GM12872 (cell line): ENCODE results near the gene RSPH1.

Experiments used
- TF ChIP-seq, protein P1 (sequence below): IDR thresholded peaks from 3 replicates; pipeline ENCODE4 v1.5.1; 2011; ENCODE audit warnings: low read depth, mild to moderate bottlenecking, low read length, moderate library complexity; ENCODE audit not compliant: insufficient read depth

Gene RSPH1

DNA sequence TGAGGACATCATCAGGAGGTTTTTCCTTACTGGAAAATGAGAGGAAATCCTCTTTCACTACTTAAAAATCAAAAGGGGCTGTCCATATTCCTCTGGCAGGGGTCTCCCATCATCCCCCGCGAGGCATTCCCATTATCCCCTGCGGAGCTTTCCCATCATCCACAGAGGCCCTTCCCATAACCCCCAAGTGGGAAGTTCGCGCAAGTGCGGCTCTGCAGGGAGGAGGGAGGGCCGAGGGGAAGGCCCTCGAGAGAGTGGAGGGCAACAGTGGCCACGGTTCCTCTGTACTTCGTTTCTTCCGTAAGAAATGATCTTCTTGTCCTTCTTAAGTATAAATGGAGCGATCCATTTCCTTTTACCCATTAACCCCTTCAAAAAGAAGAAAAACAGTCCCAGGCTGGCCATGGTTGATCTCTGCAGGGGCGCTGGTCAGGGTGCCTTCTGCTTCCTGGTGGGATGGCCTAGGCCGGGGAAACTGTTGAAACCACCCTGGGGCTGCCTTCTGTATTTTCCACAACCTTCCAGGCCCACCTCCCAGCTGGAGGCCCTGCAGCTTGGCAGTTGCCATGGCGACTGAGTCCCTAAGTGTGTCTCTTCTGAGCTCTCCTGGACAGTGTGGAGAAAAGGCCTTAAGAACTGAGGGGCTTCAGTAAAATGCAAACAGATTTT is 3.6 kb upstream of the RSPH1 start:
- TF ChIP-seq, protein P1, sequence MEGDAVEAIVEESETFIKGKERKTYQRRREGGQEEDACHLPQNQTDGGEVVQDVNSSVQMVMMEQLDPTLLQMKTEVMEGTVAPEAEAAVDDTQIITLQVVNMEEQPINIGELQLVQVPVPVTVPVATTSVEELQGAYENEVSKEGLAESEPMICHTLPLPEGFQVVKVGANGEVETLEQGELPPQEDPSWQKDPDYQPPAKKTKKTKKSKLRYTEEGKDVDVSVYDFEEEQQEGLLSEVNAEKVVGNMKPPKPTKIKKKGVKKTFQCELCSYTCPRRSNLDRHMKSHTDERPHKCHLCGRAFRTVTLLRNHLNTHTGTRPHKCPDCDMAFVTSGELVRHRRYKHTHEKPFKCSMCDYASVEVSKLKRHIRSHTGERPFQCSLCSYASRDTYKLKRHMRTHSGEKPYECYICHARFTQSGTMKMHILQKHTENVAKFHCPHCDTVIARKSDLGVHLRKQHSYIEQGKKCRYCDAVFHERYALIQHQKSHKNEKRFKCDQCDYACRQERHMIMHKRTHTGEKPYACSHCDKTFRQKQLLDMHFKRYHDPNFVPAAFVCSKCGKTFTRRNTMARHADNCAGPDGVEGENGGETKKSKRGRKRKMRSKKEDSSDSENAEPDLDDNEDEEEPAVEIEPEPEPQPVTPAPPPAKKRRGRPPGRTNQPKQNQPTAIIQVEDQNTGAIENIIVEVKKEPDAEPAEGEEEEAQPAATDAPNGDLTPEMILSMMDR = no peak

DNA sequence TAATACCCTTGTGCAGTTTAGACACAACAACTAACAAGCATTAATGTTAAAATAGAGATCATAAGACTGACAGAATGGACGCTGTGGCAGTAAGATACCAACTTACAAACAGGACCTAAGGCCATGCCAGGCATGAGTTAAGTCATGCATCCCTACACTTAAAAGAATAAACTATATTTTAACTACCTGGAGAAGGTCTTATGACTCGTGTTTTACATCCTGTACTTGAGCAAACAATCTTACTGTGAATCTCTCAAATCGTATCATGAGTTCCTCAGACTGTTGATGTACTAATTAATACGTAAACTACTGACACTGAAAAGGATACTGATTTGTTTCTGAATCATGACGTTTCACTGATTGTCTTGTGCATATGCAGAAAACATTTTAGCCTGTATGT is 2.0 kb upstream of the RSPH1 start:
- TF ChIP-seq, protein P1 = no peak

- TF ChIP-seq, protein P1 = no peak
Measured at GRCh38 chr21:42496839-42497202, 797 bp upstream of the RSPH1 start.

DNA sequence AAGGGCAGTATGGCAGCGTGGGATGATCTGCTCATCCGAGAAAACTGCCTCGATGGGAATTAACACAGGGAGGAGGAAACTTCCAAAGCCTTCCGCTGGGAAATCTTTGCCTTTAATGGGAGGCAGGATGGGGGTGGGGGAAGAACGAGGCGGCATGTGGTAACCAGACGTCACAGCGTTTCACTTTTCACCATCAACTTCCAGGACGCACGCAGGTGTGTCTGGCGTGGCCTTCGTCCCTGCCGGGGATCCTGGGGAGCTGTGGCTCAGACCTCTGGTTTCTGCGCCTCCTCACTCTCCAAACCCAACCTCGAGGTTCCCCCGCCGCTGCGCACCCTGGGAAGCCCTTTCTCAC is 282 bp downstream of the RSPH1 start:
- TF ChIP-seq, protein P1 = no peak

DNA sequence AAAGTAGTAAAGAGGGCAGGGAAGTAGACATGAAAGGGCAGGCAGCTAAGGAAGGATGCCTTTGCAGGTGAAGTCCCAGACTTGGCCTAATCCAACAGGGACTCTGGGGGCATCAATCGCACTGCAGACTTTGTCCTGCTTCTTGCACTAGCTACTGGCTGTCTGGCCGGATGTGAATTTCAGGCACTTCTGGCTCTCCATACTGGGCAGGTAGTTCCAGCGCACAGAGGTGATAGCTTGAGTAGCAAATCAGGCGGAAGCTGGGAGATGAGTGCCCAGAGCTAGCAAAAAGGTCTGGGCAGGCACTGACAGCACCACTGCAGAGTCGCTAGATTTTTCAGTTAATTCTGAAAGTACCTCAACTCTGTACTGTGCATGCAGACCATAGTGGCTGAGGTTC is 997 bp downstream of the RSPH1 start:
- TF ChIP-seq, protein P1 = no peak

DNA sequence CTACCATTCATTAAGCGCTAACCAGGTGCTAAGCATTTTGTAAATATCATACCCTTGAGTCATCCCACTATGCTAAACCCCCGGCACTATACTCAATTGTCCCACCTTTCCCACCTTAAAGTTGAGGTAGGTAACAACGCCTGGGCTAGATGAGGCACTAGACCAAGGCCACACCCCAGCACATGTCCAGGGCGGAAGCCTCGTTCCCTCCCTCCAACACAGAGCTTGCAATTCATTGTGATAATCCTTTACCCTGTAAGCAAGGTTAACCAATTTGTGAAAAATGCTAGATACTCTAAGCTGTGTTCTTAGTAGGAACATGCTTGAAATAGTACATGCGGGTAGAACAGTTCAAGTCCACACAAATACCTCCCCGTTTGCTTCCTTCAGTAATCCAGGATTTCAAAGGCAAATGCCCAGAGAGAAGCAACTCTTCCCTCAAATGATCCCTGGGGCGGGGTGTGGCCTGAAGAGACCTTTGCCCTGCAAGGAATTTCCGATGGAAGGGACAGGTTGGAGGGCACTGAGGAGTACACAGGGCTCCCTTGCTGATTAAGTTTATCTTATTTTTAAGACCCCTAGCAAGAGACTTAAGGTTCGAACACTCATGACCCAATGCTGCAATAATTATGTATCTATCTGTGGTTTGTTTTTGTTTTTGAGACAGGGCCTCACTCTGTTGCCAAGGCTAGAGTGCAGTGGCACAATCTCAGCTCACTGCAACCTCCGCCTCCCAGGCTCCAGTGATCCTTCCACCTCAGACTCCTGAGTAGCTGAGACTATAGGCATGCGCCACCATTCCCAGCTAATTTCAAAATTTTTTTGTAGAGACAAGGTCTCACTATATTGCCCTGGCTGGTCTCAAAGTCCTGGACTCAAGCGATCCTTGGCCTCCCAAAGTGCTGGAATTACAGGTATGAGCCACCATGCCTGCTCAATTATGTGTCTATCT is 2.6 kb downstream of the RSPH1 start:
- TF ChIP-seq, protein P1 = no peak

- TF ChIP-seq, protein P1 = no peak
Measured at GRCh38 chr21:42492201-42492600, 3.8 kb downstream of the RSPH1 start.
